Transverse colon (tissue), 4 donors: ENCODE data around the gene ROBO1. TPM values are rescaled to one million over a fixed set of nuclear protein-coding genes. Genes with fewer than 3 reads are reported as not detected.

Experiments used
- DNase-seq: peaks from one replicate; pipeline ENCODE4 v3.0.0-alpha.2; 2019
- H3K27ac ChIP-seq, 4 donors: fragments of 200-600 bp; sonication (generic); 2 replicates each; pipeline ENCODE4 v1.5.1; 2016 to 2018; ENCODE audit warnings: inconsistent platforms in 4 of 4
- H3K27me3 ChIP-seq: fragments of 200-600 bp; sonication (generic); 2 replicates; pipeline ENCODE4 v1.5.1; 2017; ENCODE audit warnings: inconsistent platforms
- H3K36me3 ChIP-seq, 4 donors: fragments of 200-600 bp; sonication (generic); 2 replicates each; pipeline ENCODE4 v1.5.1; 2017 to 2019; ENCODE audit warnings: inconsistent platforms in 4 of 4
- H3K4me1 ChIP-seq, 4 donors: fragments of 200-600 bp; sonication (generic); 2 replicates each; pipeline ENCODE4 v1.5.1; 2017 to 2020; ENCODE audit warnings: inconsistent platforms in 4 of 4
- H3K4me3 ChIP-seq, 4 donors: fragments of 200-600 bp; sonication (generic); 1 replicate in 1 of 4; 2 replicates in 3 of 4; pipeline versions ENCODE4 v1.5.1 to v1.6.1; 2017 to 2019; ENCODE audit warnings: inconsistent platforms in 4 of 4
- H3K9me3 ChIP-seq, 2 donors: fragments of 200-600 bp; sonication (generic); 2 replicates each; pipeline ENCODE4 v1.5.1; 2017 to 2019; ENCODE audit warnings: inconsistent platforms in 2 of 2
- EP300 ChIP-seq: sonication (generic); formaldehyde crosslinking; IDR thresholded peaks from one replicate; pipeline ENCODE4 v1.6.1; 2017; ENCODE audit warnings: antibody characterized with exemption, low read depth
- POLR2A ChIP-seq: fragments of 450-650 bp; IDR thresholded peaks from one replicate; pipeline ENCODE4 v1.6.1; 2016; ENCODE audit warnings: antibody characterized with exemption, mild to moderate bottlenecking, moderate library complexity
- POLR2AphosphoS5 ChIP-seq, 3 donors: sonication (generic); formaldehyde crosslinking; IDR thresholded peaks; one replicate each; pipeline ENCODE4 v1.6.1; 2016; ENCODE audit warnings: antibody characterized with exemption in 3 of 3
- WGBS, 2 donors: methylation state at CpG; one replicate each; pipeline ENCODE4 v1.1.5; 2018; ENCODE audit warnings: low coverage in 1 of 2; 5-methylcytosine and 5-hydroxymethylcytosine counted together
- in situ Hi-C, 4 donors: fragments of 200-750 bp; cut with MboI; loops; one replicate each; pipeline versions ENCODE4 v1.15.0 to v1.15.1; 2017; ENCODE audit warnings: low sequenced_read_pairs in 3 of 4, low pct_ligation_motif_present in 1 of 4, low pct_unique_long_range_greater_than_20kb in 1 of 4
- intact Hi-C: fragments of 100-400 bp; cut with DNase I; formaldehyde crosslinking; loops from one replicate; pipeline ENCODE4 v1.15.1; 2023; ENCODE audit warnings: low total_unique reads
- total RNA-seq, 4 donors: library from RNA; depleted of rRNA; stranded (reverse); fragments of >200 nt; gene quantifications; one replicate each; pipeline ENCODE4 v1.1.0, GENCODE V29; 2016
- TF ChIP-seq, protein P1 (sequence below), 5 experiments: fragments of 200-600 bp in 3 of 5; fragments of 450-650 bp in 2 of 5; sonication (generic) in 3 of 5; IDR thresholded peaks; 1 replicate in 2 of 5; 2 replicates in 3 of 5; pipeline ENCODE4 v1.5.1; 2016 to 2017; ENCODE audit warnings: antibody characterized with exemption in 5 of 5, inconsistent platforms in 3 of 5, mild to moderate bottlenecking in 2 of 5, moderate library complexity in 1 of 5

ROBO1 gene
- total RNA-seq, 4 donors from 2014 or later: 7.6 to 68.7 (median 9.1) TPM

DNA sequence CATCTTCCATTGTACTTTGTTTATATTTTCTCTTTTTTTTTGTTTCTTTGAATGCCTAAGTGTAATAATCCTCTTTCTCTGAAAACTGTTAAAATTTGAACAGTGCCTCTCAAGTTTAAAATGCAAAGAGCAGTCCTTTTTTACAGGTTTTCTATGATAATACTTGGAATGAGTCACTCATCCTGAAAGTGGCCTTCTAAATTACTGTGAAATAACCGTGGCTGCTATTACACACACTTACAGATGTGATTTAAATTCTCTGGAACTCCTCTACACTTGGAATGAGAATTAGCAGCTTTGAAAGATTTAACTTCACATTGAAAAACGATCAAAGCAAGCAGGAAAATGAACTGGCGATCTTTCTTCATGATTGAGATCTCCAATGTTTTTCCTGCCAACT, 105.9 kb downstream of the ROBO1 start:
- no peaks in the 10 kb centered on the region for H3K4me1 ChIP-seq
- WGBS, 2 donors: 44 to 52% methylated on average over 3 of the region's 3 CpGs
- H3K27ac ChIP-seq: no peak overlapping the region
- no peaks in the 10 kb centered on the region for H3K27me3 ChIP-seq
- in situ Hi-C loops (no loop called here), intact Hi-C loops (no loop called here)
- TF ChIP-seq, protein P1, sequence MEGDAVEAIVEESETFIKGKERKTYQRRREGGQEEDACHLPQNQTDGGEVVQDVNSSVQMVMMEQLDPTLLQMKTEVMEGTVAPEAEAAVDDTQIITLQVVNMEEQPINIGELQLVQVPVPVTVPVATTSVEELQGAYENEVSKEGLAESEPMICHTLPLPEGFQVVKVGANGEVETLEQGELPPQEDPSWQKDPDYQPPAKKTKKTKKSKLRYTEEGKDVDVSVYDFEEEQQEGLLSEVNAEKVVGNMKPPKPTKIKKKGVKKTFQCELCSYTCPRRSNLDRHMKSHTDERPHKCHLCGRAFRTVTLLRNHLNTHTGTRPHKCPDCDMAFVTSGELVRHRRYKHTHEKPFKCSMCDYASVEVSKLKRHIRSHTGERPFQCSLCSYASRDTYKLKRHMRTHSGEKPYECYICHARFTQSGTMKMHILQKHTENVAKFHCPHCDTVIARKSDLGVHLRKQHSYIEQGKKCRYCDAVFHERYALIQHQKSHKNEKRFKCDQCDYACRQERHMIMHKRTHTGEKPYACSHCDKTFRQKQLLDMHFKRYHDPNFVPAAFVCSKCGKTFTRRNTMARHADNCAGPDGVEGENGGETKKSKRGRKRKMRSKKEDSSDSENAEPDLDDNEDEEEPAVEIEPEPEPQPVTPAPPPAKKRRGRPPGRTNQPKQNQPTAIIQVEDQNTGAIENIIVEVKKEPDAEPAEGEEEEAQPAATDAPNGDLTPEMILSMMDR (IDR thresholded peaks at IDR 0.05): no peak
- no peak for TF ChIP-seq POLR2AphosphoS5 (IDR thresholded peaks at IDR 0.05)
- no peak for TF ChIP-seq POLR2A
- no peak for TF ChIP-seq EP300
- no peaks in the 10 kb centered on the region for H3K9me3 ChIP-seq
- H3K4me3 ChIP-seq: no peak overlapping the region
- H3K36me3 ChIP-seq: no peaks in the 10 kb centered on the region
- no peak for DNase-seq

DNA sequence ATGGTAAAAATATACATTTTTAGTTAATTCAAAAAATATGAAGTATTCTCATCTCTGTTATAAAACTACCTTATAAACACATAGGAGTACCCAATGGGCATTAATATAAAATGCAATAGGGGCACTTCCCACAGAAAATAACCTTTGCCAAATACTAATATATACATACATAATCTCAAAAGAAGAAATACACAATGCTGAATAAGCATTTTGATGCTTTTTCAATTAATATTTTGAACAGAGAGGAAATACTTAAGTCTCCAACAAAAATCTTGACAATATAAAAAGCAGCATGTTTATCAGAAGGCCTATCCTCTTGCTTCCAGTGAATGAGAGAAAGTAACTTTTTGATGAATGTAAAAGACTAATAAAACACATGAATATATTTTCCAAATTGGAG, 110.7 kb downstream of the ROBO1 start:
- in situ Hi-C loops: no loop called here
- no peak for TF ChIP-seq POLR2AphosphoS5 (IDR thresholded peaks at IDR 0.05)
- TF ChIP-seq, protein P1 (IDR thresholded peaks at IDR 0.05): no peak

DNA sequence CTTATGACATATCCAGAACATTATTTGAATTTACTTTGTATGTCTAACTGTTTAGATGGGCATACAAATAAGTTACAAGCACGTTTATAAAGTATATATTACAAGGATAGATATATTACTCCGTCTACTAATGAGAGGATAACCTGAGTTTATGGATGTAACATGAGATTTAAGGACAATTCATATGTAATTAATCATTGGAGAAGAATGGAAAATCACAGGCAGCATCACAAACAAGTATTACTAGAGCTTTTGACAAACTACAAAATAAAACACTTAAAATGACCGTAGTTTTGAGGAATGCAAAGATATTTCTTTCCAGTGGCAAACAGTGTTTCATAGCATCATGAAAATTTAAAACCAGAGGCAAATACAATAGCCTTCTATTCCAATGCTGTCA, 113.8 kb downstream of the ROBO1 start:
- TF ChIP-seq EP300 (no peak), POLR2A (no peak), POLR2AphosphoS5 (IDR thresholded peaks at IDR 0.05) (no peak)
- TF ChIP-seq, protein P1 (IDR thresholded peaks at IDR 0.05): no peak
- H3K27me3 ChIP-seq: no peaks in the 10 kb centered on the region
- 43 to 50% methylated on average over 3 of the region's 3 CpGs for WGBS, 2 donors
- intact Hi-C loops: no loop called here
- no peak overlapping the region for H3K4me3 ChIP-seq
- no peaks in the 10 kb centered on the region for H3K9me3 ChIP-seq
- DNase-seq: no peak
- H3K4me1 ChIP-seq: no peaks in the 10 kb centered on the region
- no peak overlapping the region for H3K27ac ChIP-seq
- H3K36me3 ChIP-seq: no peaks in the 10 kb centered on the region
- in situ Hi-C loops: no loop called here

More for the DNA sequence above, 110.7 kb downstream of the ROBO1 start:
- Histone ChIP-seq H3K27me3 (no peaks in the 10 kb centered on the region), H3K4me3 (no peak overlapping the region), H3K27ac (no peak overlapping the region), H3K9me3 (no peaks in the 10 kb centered on the region), H3K4me1 (no peaks in the 10 kb centered on the region), H3K36me3 (no peaks in the 10 kb centered on the region)
- intact Hi-C loops: loop anchor here (5.0 kb wide), 1 partner anchor 595 kb away; no protein-coding TSS in a partner anchor
- DNase-seq: no peak

DNA sequence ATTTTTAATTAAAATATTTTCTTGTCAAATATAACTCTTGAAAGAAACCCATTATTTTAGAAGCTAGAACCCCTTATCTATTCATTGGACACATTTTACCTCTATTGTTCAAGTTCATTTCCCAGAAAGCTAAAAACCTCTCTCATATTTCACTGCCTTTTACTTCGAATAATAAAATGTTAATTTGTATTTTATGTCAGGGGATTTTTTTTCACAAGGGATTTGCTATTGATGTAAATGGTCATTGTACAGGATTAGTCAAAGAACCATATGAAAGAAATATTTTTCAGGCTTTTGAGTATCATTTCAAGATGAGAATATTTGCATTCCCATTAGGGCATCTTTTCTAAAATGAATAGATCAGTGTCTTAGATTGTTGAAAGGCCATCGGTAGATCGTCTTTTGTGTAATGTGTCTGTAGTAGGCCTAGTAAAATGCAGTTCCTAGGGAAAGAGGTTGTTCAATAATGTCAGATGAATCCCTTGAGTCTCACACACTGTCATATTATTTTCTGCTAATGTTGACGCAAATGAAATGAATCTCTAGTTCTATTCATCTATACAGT, 114.5 kb downstream of the ROBO1 start:
- WGBS, 2 donors: 64 to 79% methylated on average over 4 of the region's 4 CpGs
- H3K4me1 ChIP-seq: no peaks in the 10 kb centered on the region

More for the DNA sequence above, 114.5 kb downstream of the ROBO1 start:
- intact Hi-C loops: no loop called here
- H3K36me3 ChIP-seq: no peaks in the 10 kb centered on the region
- no peaks in the 10 kb centered on the region for H3K27me3 ChIP-seq
- DNase-seq: no peak
- H3K27ac ChIP-seq: no peak overlapping the region
- H3K4me3 ChIP-seq: no peak overlapping the region
- TF ChIP-seq EP300 (no peak), POLR2AphosphoS5 (IDR thresholded peaks at IDR 0.05) (no peak), POLR2A (no peak)
- TF ChIP-seq, protein P1 (IDR thresholded peaks at IDR 0.05): no peak
- in situ Hi-C loops: no loop called here
- H3K9me3 ChIP-seq: no peaks in the 10 kb centered on the region
